Choroid plexus epithelial cell (primary cell): Measurements from ENCODE around the gene SMURF1.

Experiments used
- DNase-seq: peaks from one replicate; pipeline ENCODE4 v3.0.0-alpha.2; 2010; ENCODE audit warnings: low read depth
- H3K4me3 ChIP-seq: 2 replicates; pipeline ENCODE4 v1.5.1; 2011; ENCODE audit warnings: low read depth, mild to moderate bottlenecking, control low read depth, low read length, moderate library complexity
- CTCF ChIP-seq: conservative IDR thresholded peaks from 2 replicates; pipeline ENCODE4 v1.5.1; 2011; ENCODE audit warnings: low read depth, mild to moderate bottlenecking, control low read depth, inconsistent platforms, low read length, moderate library complexity

SMURF1 gene

GRCh38 chr7:99011706-99012404 lies 132.1 kb downstream of the SMURF1 start:
- no peak for TF ChIP-seq CTCF
- DNase-seq, result no peak
- H3K4me3 ChIP-seq, result no peak overlapping the region

- DNase-seq, result no peak
- H3K4me3 ChIP-seq, result no peak overlapping the region
- no peak for TF ChIP-seq CTCF
Measured at GRCh38 chr7:99011341-99011705, 132.6 kb downstream of the SMURF1 start.

- no peak for TF ChIP-seq CTCF
- no peak for DNase-seq
- no peak overlapping the region for H3K4me3 ChIP-seq
Measured at GRCh38 chr7:99010281-99010680, 133.6 kb downstream of the SMURF1 start.

GRCh38 chr7:99008921-99009530 lies 134.9 kb downstream of the SMURF1 start:
- DNase-seq, result no peak
- H3K4me3 ChIP-seq, result no peak overlapping the region
- no peak for TF ChIP-seq CTCF

- DNase-seq, result no peak
- TF ChIP-seq CTCF, result no peak
- H3K4me3 ChIP-seq, result no peak overlapping the region
Measured at GRCh38 chr7:99008181-99008631, 135.7 kb downstream of the SMURF1 start.

- DNase-seq, result no peak
- no peak for TF ChIP-seq CTCF
- no peak overlapping the region for H3K4me3 ChIP-seq
Measured at GRCh38 chr7:99006739-99007424, 137.0 kb downstream of the SMURF1 start.
